SH-SY5Y (cell line): ENCODE data around the gene HERC2.

ENCODE experiments used
- GATA2 ChIP-seq: IDR thresholded peaks from 2 replicates; pipeline ENCODE4 v1.6.1; 2011; ENCODE audit warnings: mild to moderate bottlenecking, low read depth, low read length
- GATA3 ChIP-seq: IDR thresholded peaks from 2 replicates; pipeline ENCODE4 v1.6.1; 2011; ENCODE audit warnings: low read depth, mild to moderate bottlenecking, low read length, moderate library complexity

HERC2 gene

DNA sequence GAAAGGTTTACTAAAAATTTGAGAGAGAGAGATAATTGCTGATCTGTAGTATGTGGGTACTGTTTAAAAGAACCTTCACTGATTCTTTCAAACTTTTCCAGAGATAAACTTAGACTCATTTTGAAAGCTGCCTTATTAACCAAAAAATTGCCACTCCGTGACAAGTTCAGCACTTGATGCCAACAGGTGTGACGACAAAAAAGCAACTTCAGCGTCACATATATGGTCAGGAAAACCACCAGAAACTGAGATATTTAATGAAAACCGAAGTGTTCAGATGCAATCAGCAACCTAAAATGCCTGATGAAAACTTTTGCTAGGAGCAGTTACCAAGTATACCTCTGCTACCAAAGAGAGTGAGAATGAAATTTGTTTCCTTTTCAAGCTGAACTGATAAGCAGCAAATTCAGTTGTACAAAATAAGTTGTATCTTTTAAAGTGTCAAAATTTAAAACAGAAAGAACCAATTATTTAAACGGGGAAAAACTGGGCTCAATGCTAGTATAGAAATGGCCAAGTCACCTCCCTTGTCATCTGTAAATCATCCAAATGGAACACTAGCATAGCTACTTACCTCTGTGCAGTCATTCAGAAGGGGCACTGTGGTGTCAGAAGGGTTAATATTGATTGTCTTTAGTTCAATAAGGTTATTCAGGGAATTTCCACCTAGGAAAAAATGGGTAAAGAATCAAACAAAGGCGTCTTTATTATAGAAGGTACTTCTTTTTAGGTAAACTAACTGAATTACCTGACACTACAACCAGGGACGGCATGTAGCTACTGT, 131.4 kb downstream of the HERC2 start:
- TF ChIP-seq GATA3 (no peak), GATA2 (no peak)

DNA sequence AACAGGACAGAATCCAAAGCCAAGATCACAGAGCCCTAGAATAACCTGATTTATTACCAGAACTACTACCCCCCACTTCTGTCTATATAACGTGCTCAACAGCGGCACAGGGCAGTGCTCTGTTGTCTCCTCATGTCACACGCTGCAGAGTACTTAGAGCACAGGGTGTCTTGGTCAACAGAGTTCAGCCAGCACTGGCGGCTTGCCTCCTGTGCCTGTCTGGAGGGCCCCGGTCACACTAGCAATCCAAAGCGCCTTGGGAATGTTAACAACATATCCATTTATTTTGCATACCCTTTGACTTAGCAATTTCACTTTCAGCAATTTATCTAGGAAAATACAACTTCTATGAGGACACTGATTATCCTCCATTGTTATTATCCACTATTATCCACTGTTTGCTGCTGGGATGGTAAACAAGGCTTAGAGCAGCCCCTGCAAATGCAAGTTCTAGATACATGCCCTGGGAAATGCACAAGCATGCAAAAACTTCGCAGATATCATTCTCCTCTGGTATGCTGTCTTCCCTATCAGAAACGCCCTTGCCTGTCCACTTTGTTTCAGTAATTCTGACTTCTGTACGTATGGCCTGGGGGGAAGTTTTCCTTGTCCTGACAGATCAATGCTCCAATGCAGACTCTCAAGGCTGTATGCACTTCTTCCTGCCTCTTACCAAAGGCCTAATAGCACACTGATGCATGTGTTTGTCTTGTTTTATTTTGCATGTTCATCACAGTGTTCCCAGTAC, 136.7 kb downstream of the HERC2 start:
- no peak for TF ChIP-seq GATA3
- no peak for TF ChIP-seq GATA2

DNA sequence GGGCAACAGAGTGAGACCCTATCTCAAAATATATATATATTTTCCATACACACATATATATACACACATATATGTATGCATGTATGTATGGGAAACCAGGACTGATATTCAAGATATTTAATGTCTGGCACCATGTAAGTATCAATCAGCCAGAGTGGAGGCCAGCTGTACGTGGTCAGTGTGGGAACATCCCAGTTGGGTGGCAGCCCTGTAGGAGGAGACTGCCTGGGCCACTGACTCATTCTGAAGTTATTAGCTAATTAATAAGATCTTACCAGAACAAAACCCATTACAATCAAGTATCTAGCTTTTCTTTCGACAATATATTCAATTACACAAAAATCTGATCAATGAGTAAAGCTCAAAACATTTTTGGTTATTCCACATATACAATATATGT, 137.8 kb downstream of the HERC2 start:
- TF ChIP-seq GATA2 (no peak), GATA3 (no peak)

DNA sequence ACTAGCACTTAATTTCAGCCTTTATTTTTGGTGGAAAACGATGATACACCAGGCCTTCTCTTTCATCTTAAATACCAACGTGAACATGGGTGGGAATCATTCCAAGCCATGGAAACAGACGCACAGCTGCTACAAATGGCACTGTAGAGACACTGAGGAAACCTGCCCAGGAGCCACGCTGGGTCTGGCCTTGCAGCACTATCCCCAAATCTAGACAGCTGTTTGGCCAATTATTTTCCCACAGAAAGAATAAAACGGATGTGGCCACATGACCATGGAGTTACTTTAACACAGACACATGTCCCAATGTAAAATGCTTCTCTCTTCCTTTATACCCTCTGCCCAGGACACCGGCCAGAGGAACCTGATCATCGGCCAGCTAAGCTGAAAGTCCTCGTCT, 139.2 kb downstream of the HERC2 start:
- no peak for TF ChIP-seq GATA2
- no peak for TF ChIP-seq GATA3

DNA sequence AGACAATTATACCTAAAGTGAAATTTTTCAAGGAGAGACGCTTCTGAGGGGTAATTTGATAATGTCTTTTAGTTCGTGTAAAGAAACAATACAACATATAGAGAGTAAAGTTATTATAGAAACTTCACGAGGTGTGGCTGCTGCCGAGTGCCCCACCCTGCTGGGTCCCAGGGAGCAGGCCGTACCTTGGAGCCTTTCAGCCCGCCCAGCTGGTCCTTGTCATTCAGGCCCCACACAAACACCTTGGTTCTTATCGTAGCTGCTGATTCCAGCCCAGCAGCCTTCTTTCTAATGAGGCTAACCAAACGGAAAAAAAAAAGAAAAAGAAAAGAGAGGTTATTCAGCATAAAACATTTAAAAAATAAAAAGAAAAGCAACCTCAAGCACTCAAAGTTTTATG, 139.8 kb downstream of the HERC2 start:
- TF ChIP-seq GATA3: no peak
- TF ChIP-seq GATA2: no peak

DNA sequence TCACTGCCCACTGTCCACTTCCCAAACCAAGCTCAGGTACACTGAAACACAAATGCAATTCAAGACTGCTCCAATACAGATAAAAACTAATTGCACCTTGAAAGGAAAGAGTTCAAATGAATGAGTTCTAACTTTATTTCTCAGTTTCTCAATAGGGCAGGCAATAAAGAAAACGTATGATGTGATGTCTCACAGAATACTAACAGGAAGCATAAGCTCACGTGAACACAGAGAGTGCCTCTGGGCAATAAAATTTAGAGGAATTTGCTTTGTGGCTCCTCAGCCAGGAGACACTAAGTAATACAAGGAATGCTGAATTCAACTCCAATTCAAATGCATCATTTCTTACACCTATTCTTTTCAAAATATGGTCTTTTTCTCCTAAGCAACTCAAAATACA, 140.6 kb downstream of the HERC2 start:
- TF ChIP-seq GATA2: no peak
- no peak for TF ChIP-seq GATA3

DNA sequence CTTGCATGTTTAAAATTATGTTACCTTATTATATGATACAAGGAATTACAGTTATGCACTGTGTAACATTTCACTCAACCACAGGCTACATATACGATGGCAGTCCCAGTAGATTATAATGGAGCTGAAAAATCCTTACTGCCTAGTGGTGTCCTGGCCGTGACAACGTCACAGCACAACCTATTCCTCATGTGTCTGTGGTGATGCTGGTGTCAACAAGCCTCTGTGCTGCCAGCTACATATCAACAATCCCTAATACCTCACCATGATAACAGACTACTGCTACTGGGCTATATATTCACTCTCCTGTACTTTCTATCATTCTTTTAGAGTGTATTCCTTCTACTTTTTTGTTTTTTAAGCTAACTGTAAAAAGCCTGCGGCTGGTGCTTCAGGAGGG, 142.7 kb downstream of the HERC2 start:
- TF ChIP-seq GATA3 (no peak), GATA2 (no peak)

DNA sequence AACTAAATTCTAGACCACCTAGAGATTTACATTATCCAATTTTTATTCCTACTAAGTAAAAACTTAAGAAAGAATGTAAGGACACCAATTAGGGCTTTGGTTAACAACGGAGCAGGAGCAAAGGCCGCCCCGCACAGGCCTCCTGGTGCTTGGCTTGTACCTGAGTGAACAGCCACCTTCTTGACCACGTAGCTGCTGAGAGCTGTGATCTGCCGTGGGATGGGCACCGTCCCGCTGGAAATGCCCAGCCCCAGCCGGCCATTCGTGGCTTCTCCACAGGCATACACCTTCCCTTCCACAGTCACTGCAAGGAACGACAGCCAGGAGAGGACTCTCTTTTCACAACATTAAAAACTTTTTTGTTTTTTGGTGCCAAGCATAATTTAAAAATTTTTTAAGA, 143.3 kb downstream of the HERC2 start:
- TF ChIP-seq GATA2 (no peak), GATA3 (no peak)

DNA sequence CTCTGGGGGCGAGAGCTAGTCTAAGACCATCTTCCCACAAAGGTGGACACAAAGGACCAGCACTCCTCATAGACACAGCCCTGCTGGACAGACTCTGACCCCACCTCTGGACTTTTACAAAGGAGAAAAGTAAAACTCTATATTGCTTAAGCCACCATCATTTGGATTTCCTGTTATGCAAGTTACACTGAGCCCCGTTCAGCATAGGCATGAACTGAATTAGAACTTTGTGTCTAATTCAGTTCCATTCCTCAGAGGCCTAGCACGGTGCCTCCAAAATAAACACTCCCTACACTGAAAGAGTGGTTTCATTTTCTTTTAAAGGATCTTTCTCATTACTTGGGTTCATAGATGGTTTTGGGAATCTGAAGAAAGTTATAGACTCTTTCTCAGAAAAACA, 143.7 kb downstream of the HERC2 start:
- TF ChIP-seq GATA3 (no peak), GATA2 (no peak)

DNA sequence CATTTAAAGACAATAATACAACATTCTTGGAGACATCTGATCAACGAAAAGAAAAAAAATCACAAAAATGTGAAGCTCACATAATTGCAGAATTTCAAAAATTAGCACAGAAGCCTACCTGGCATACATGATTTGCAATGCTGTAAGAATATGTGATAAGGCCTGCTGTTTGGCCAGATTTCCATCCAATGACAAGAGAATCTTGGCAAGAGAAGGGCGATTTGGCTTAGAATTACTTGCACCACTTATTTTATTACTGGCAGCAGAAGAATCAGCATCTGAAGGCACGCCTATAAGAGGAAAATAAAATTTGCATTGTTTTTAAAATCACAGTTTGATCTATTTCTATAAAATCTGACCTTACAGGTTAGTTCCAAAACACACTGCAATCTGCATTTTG, 152.6 kb downstream of the HERC2 start:
- TF ChIP-seq GATA3: no peak

DNA sequence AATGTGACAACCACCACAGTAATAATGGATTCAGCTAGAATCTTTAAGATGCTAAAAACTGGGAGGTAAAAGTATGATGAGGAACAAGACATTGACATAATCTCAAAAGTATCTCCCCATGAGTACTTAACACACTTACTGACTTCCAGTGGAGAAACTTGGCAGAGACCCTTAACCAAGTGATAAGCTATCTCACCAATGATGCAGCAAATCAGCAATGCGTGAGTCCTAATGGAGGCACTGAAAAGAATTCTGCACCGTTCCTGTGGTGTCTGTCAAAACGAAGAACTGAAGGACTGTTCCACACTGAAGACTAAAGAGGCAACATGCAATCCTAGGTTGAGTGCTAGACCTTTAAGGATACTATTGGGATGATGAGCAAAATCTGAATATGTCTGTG, 154.9 kb downstream of the HERC2 start:
- no peak for TF ChIP-seq GATA3
- TF ChIP-seq GATA2: no peak

DNA sequence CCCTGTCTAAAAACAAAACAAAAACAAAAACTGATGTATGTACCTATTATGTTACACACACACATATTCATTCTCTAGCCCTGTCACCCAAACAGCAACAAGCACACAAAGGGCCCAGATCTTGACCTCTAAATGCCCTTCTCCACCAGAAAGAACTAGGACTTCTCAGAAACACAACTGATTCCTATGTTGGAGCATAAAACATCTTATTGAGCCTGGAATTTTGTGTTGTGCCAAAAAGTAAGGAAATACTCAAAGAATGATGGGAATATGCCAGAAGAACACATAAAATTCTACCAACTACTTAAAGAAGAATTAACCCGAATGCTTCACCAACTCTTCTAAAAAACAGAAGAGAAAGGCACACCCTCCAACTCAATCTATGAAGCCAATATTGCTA, 156.2 kb downstream of the HERC2 start:
- TF ChIP-seq GATA2 (no peak), GATA3 (no peak)

DNA sequence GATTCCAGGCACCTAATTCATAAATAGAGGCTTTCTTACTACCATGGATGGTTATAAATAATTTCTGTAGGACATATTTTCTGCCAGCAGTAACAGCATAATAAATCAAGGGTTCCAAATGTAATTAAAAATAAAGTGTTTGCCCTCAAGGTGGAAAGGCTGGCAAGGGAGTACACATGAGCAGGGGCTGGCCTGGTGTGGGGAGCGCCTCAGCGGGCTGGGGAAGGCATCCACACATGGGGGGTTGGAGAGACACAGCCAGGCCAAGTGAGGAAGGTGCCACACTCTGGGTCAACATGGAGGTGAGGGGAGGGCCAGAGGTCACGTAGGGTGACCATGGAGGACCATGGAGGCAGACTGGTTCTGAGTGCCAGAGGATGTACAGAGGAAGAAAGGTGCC, 157.1 kb downstream of the HERC2 start:
- TF ChIP-seq GATA2 (no peak), GATA3 (no peak)

DNA sequence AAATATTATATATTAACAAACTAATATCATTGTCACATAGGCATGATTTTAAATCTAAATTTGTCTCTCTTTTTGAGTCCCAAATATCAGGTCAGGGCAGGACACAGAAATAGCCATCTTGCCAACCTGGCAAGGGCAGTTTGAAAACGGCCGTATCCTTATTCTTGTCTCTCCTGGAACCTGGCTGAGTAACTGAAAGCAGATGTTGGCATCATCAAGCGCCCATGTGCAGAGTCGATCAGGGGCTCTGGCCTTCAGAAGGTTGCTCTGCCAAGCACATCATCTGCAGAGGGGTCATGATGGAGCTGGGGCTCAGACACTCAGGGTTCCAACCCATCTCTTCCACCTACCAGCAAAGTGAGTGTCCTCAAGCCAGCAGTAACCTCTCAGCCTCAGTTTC, 167.7 kb downstream of the HERC2 start:
- TF ChIP-seq GATA2: no peak

DNA sequence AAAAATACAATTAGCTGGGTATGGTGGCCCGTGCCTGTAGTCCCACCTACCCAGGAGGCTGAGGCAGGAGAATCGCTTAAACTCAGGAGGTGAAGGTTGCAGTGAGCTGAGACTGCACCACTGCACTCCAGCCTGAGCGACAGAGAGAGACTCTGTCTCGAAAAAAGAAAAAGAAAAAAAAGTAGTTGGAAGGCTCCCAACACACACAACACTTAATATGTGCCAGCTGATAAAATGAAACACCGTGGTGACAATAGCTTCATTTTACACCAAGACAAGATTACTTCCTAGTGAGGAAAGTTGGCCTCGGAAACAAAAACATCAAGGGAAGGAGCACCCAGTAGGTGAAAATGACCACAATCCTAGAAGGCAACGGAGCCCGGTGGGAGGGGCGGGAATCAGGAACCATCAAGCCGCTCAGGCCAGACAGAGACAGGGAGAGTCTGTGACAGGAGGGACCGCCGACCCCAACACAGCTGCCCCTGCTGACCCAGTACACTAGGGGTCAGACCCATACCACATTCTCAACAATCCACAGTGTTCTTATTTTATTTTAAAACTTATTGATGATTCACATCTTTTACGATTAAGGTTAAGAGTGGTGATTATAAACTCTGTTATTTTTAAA, 168.4 kb downstream of the HERC2 start:
- TF ChIP-seq GATA3 (no peak), GATA2 (no peak)
